Endothelial cell of umbilical vein (primary cell): ENCODE measurements around the gene TEAD3.

Source experiments
- CTCF ChIP-seq, 2 donors: IDR thresholded peaks; 1 replicate in 1 of 2; 2 replicates in 1 of 2; pipeline ENCODE4 v1.5.1; 2011; ENCODE audit warnings: low read length in 2 of 2, mild to moderate bottlenecking in 2 of 2, moderate library complexity in 2 of 2, control low read depth in 1 of 2, inconsistent platforms in 1 of 2, low read depth in 1 of 2; ENCODE audit not compliant: insufficient read depth in 1 of 2; ENCODE audit errors: extremely low read depth in 1 of 2
- MAX ChIP-seq: IDR thresholded peaks from 2 replicates; pipeline ENCODE4 v1.6.1; 2011; ENCODE audit not compliant: insufficient read depth, insufficient read length
- POLR2A ChIP-seq: IDR thresholded peaks from 2 replicates; pipeline ENCODE4 v1.6.1; 2012; ENCODE audit warnings: low read depth, mild to moderate bottlenecking, control low read depth, low read length
- POLR2AphosphoS5 ChIP-seq: IDR thresholded peaks from 2 replicates; pipeline ENCODE4 v1.6.1; 2012; ENCODE audit warnings: low read depth, mild to moderate bottlenecking, control low read depth, low read length, moderate library complexity; ENCODE audit not compliant: insufficient read depth

- TF ChIP-seq POLR2AphosphoS5 (no peak), MAX (no peak), POLR2A (no peak), CTCF (IDR thresholded peaks at IDR 0.05; ENCODE audit: extremely low read depth in 1 of 2, insufficient read depth in 1 of 2, low read depth in 1 of 2, low read length in 2 of 2) (no peak)
Measured at GRCh38 chr6:35505999-35506412, 9.1 kb upstream of the TEAD3 start.
